A549 (cell line): Measurements from ENCODE around the gene CISTR. TPM values are rescaled to one million over a fixed set of nuclear protein-coding genes. Genes with fewer than 3 reads are reported as not detected.

Experiments used
- ATAC-seq, 2 experiments: fragments of 200-7000 bp in 1 of 2; fragments of >200 bp in 1 of 2; cut with Nextera tagmentation in 1 of 2; cut with Tn5 transposase in 1 of 2; 3 replicates each; pipeline versions ENCODE4 v1.8.0 to v1.9.1; 2018 to 2020; ENCODE audit warnings: mild to moderate bottlenecking in 1 of 2, moderate library complexity in 1 of 2
- CTCF ChIA-PET: fragments of 300-600 bp; sonication (Branson Sonifier 250); formaldehyde crosslinking; extraction: SDS; loops from one replicate; lab custom pipeline; 2021; ENCODE audit warnings: antibody characterized with exemption, inconsistent platforms; lab: Yijun Ruan, JAX
- POLR2A ChIA-PET: fragments of 350-600 bp; formaldehyde crosslinking; extraction: SDS; loops from one replicate; lab custom pipeline; 2021; ENCODE audit warnings: antibody characterized with exemption, inconsistent platforms; lab: Yijun Ruan, JAX
- DNase-seq, 2 experiments: peaks; one replicate each; pipeline versions ENCODE4 v3.0.0 to v3.0.0-alpha.2; 2011 to 2016; ENCODE audit warnings: low read depth in 1 of 2, low spot score in 1 of 2
- FAIRE-seq: peaks from 2 replicates; lab custom pipeline; 2011; peaks lifted over from hg19 to GRCh38; lab: Jason Lieb, UNC
- H3K27ac ChIP-seq, 2 experiments: fragments of >200 bp; sonication (Bioruptor Twin); formaldehyde crosslinking; 3 replicates each; pipeline ENCODE4 v1.5.1; 2016 to 2017
- H3K4me1 ChIP-seq: fragments of >200 bp; sonication (Bioruptor Twin); formaldehyde crosslinking; 3 replicates; pipeline ENCODE4 v1.6.1; 2016
- H3K4me2 ChIP-seq: fragments of >200 bp; sonication (Bioruptor Twin); formaldehyde crosslinking; 3 replicates; pipeline ENCODE4 v1.6.1; 2016
- H3K4me3 ChIP-seq: fragments of >200 bp; sonication (Bioruptor Twin); formaldehyde crosslinking; 3 replicates; pipeline ENCODE4 v1.5.1; 2016
- H3K9me3 ChIP-seq: fragments of >200 bp; sonication (Bioruptor Twin); formaldehyde crosslinking; 3 replicates; pipeline ENCODE4 v1.6.1; 2016
- BHLHE40 ChIP-seq: IDR thresholded peaks from 2 replicates; pipeline ENCODE4 v1.6.1; 2012; ENCODE audit warnings: low read depth, low read length, inconsistent platforms
- CBX2 ChIP-seq: fragments of 200-600 bp; sonication (generic); IDR thresholded peaks from 2 replicates; pipeline ENCODE4 v1.6.1; 2016; ENCODE audit warnings: low read depth, mild to moderate bottlenecking, borderline replicate concordance
- CEBPB ChIP-seq, 2 experiments: fragments of >200 bp in 1 of 2; sonication (Bioruptor Twin) in 1 of 2; formaldehyde crosslinking in 1 of 2; IDR thresholded peaks; 2 replicates each; pipeline ENCODE4 v1.6.1; 2012 to 2016
- ELK1 ChIP-seq: fragments of 150-350 bp; IDR thresholded peaks from 2 replicates; pipeline ENCODE4 v1.6.1; 2014; ENCODE audit warnings: low read depth, mild to moderate bottlenecking, low read length
- FOXS1 ChIP-seq: fragments of 250-450 bp; sonication (Bioruptor Pico); IDR thresholded peaks from 2 replicates; pipeline ENCODE4 v1.5.0; 2020; ENCODE audit warnings: mild to moderate bottlenecking, moderate library complexity
- HES2 ChIP-seq: fragments of >200 bp; sonication (Bioruptor Twin); formaldehyde crosslinking; IDR thresholded peaks from 2 replicates; pipeline ENCODE4 v1.6.1; 2016
- HEYL ChIP-seq: fragments of 250-450 bp; sonication (Bioruptor Pico); IDR thresholded peaks from 2 replicates; pipeline ENCODE4 v1.8.0; 2021; ENCODE audit warnings: mild to moderate bottlenecking, moderate library complexity
- HOXB13 ChIP-seq: fragments of 250-450 bp; sonication (Bioruptor Pico); IDR thresholded peaks from 2 replicates; pipeline ENCODE4 v1.5.0; 2020; ENCODE audit warnings: low read depth, mild to moderate bottlenecking, moderate library complexity
- HOXB5 ChIP-seq: fragments of 250-450 bp; sonication (Bioruptor Pico); IDR thresholded peaks from 2 replicates; pipeline ENCODE4 v1.5.0; 2020; ENCODE audit warnings: mild to moderate bottlenecking, moderate library complexity
- JUN ChIP-seq, 2 experiments: fragments of >200 bp; sonication (Bioruptor Twin); formaldehyde crosslinking; IDR thresholded peaks; 2 replicates in 1 of 2; 3 replicates in 1 of 2; pipeline ENCODE4 v1.6.1; 2016 to 2017
- KDM5A ChIP-seq: fragments of 200-600 bp; sonication (generic); IDR thresholded peaks from 2 replicates; pipeline ENCODE4 v1.6.1; 2016; ENCODE audit warnings: antibody characterized with exemption, mild to moderate bottlenecking
- MAX ChIP-seq: IDR thresholded peaks from 2 replicates; pipeline ENCODE4 v1.6.1; 2012
- NFE2L2 ChIP-seq: fragments of 150-350 bp; conservative IDR thresholded peaks from 2 replicates; pipeline ENCODE4 v1.6.1; 2014; ENCODE audit warnings: low read length
- RAD21 ChIP-seq, 2 experiments: fragments of >200 bp in 1 of 2; sonication (Bioruptor Twin) in 1 of 2; formaldehyde crosslinking in 1 of 2; IDR thresholded peaks in 1 of 2; conservative IDR thresholded peaks in 1 of 2; 2 replicates in 1 of 2; 3 replicates in 1 of 2; pipeline ENCODE4 v1.6.1; 2012 to 2018; ENCODE audit warnings: inconsistent platforms in 1 of 2
- RCOR1 ChIP-seq: fragments of 150-350 bp; IDR thresholded peaks from 2 replicates; pipeline ENCODE4 v1.6.1; 2014; ENCODE audit warnings: antibody characterized with exemption, low read length, low read depth
- SMC3 ChIP-seq: fragments of >200 bp; sonication (Bioruptor Twin); formaldehyde crosslinking; IDR thresholded peaks from 3 replicates; pipeline ENCODE4 v1.6.1; 2018; ENCODE audit warnings: inconsistent platforms
- TFCP2L1 ChIP-seq: fragments of 250-450 bp; sonication (Bioruptor Pico); IDR thresholded peaks from 2 replicates; pipeline ENCODE4 v1.5.0; 2021; ENCODE audit warnings: mild to moderate bottlenecking
- ZFP36 ChIP-seq: fragments of 450-650 bp; IDR thresholded peaks from 2 replicates; pipeline ENCODE4 v1.6.1; 2014; ENCODE audit warnings: borderline replicate concordance; ENCODE audit not compliant: partially characterized antibody
- WGBS: methylation state at CpG from one replicate; pipeline ENCODE4 v1.1.6; 2017; ENCODE audit errors: missing lambda C conversion rate; 5-methylcytosine and 5-hydroxymethylcytosine counted together
- polyA plus RNA-seq, 4 experiments: library from polyadenylated mRNA; depleted of rRNA in 3 of 4; stranded (reverse); fragments of >200 nt; fragmentation: RNase III in 1 of 4; extraction: RNeasy Plus Mini Kit Qiagen cat#74134 plus additional on column Dnase treatment in 1 of 4; gene quantifications; 2 replicates in 3 of 4; 3 replicates in 1 of 4; pipeline ENCODE4 v1.2.3, GENCODE V29; 2011 to 2017
- TF ChIP-seq, protein P1 (sequence below): fragments of 250-450 bp; sonication (Bioruptor Pico); IDR thresholded peaks from 2 replicates; pipeline ENCODE4 v1.5.0; 2021; ENCODE audit warnings: mild to moderate bottlenecking, moderate library complexity, borderline replicate concordance
- TF ChIP-seq, protein P2 (sequence below): fragments of >200 bp; sonication (Bioruptor Twin); formaldehyde crosslinking; IDR thresholded peaks from 3 replicates; pipeline ENCODE4 v1.5.1; 2016
- TF ChIP-seq, protein P3 (sequence below): fragments of >200 bp; sonication (Bioruptor Twin); formaldehyde crosslinking; IDR thresholded peaks from 3 replicates; pipeline ENCODE4 v1.6.1; 2016
- TF ChIP-seq, protein P4 (sequence below): fragments of 200-600 bp; sonication (generic); IDR thresholded peaks from 2 replicates; pipeline ENCODE4 v1.6.1; 2016; ENCODE audit warnings: antibody characterized with exemption, mild to moderate bottlenecking, moderate library complexity

Gene CISTR
- polyA plus RNA-seq, 2 of the 4 experiments (the other 2 are of a cell fraction): not detected

DNA sequence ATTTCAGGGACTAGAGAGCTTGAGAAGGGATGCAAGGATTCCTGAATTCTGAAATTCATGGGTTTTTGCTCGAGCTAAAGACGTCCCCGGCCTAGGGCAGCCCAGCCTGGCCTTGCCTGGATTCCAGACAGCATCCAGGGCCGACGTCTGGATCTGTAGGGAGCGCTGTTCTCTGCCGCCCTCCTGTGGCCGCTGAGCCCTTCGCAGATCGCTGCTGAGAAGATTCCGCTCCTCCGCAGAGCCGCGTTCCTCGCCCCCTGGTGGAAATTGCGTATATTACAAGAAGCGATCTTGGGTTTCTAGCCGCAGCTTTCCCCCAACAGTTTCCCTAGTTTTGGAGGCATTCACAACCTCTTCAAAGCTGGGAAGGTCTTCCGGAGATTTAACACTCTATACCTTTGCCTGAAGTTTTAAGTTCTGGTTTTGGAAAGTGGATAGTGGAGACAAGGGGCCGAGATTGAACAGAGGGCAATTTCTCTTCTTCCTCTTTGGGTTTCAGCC is 5.1 kb downstream of the CISTR start:
- H3K4me3 ChIP-seq: no peak overlapping the region
- H3K4me1 ChIP-seq: no peaks in the 10 kb centered on the region
- peak; percentile 92 to 95 for ATAC-seq
- peak; percentile 88 to 91 for DNase-seq
- CTCF ChIA-PET: interaction anchor here (0.6 to 24.8 kb wide), 83 partner anchors 9 to 652 kb away, joined by 3 to 833 read pairs (median 4); partner anchors contain the start of genes ATP5MC2, CALCOCO1, CISTR and HOXC10
- no peak for FAIRE-seq
- TF ChIP-seq CEBPB (IDR thresholded peaks at IDR 0.05) (peak in 1 of 2 experiments; percentile 22; a peak in 1 of 4 replicates), RAD21 (conservative IDR thresholded peaks at IDR 0.05 in 1 of 2, IDR thresholded peaks at IDR 0.05 in 1 of 2) (peak; percentile 87 to 90), HOXB13 (CRISPR knock-in tag) (no peak), ZFP36 (no peak), SMC3 (peak; percentile 98), HEYL (no peak), MAX (peak; percentile 41; the same call in 1 of the 2 replicates), NFE2L2 (0 out of 2 replicates have a peak, but pooled peaks have one; percentile 3), CBX2 (no peak), ELK1 (no peak)
- TF ChIP-seq, protein P1, sequence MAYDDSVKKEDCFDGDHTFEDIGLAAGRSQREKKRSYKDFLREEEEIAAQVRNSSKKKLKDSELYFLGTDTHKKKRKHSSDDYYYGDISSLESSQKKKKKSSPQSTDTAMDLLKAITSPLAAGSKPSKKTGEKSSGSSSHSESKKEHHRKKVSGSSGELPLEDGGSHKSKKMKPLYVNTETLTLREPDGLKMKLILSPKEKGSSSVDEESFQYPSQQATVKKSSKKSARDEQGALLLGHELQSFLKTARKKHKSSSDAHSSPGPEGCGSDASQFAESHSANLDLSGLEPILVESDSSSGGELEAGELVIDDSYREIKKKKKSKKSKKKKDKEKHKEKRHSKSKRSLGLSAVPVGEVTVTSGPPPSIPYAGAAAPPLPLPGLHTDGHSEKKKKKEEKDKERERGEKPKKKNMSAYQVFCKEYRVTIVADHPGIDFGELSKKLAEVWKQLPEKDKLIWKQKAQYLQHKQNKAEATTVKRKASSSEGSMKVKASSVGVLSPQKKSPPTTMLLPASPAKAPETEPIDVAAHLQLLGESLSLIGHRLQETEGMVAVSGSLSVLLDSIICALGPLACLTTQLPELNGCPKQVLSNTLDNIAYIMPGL (CRISPR knock-in tag): no peak
- TF ChIP-seq, protein P2, sequence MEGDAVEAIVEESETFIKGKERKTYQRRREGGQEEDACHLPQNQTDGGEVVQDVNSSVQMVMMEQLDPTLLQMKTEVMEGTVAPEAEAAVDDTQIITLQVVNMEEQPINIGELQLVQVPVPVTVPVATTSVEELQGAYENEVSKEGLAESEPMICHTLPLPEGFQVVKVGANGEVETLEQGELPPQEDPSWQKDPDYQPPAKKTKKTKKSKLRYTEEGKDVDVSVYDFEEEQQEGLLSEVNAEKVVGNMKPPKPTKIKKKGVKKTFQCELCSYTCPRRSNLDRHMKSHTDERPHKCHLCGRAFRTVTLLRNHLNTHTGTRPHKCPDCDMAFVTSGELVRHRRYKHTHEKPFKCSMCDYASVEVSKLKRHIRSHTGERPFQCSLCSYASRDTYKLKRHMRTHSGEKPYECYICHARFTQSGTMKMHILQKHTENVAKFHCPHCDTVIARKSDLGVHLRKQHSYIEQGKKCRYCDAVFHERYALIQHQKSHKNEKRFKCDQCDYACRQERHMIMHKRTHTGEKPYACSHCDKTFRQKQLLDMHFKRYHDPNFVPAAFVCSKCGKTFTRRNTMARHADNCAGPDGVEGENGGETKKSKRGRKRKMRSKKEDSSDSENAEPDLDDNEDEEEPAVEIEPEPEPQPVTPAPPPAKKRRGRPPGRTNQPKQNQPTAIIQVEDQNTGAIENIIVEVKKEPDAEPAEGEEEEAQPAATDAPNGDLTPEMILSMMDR: peak; percentile 100
- peak overlapping the region; percentile 11; the same call in 1 of the 3 replicates for H3K4me2 ChIP-seq
- under 1% methylated on average over 19 of the region's 20 CpGs for WGBS
- no peaks in the 10 kb centered on the region for H3K9me3 ChIP-seq
- H3K27ac ChIP-seq: peak overlapping the region in 1 of 2 experiments; percentile 49; a peak in 1 of 6 replicates
- POLR2A ChIA-PET: no interaction called here

- H3K4me2 ChIP-seq: no peak overlapping the region
- H3K27ac ChIP-seq: no peak overlapping the region
- no peak for DNase-seq
- H3K9me3 ChIP-seq: no peaks in the 10 kb centered on the region
- H3K4me3 ChIP-seq: no peak overlapping the region
- TF ChIP-seq FOXS1 (CRISPR knock-in tag) (no peak), NFE2L2 (no peak), HES2 (no peak)
- WGBS: 48% methylated on average over 6 of the region's 6 CpGs
- no peaks in the 10 kb centered on the region for H3K4me1 ChIP-seq
- no peak for ATAC-seq
- CTCF ChIA-PET: interaction anchor here (0.8 to 24.8 kb wide), 19 partner anchors 11 to 448 kb away, joined by 3 to 833 read pairs (median 7); partner anchors contain the start of genes CALCOCO1, CISTR, HOXC10 and HOXC13
- POLR2A ChIA-PET: no interaction called here
- FAIRE-seq: no peak
These were observed 7.0 kb downstream of the CISTR start for GRCh38 chr12:53744751-53745150.

- POLR2A ChIA-PET: no interaction called here
- DNase-seq (no peak), FAIRE-seq (no peak), ATAC-seq (no peak)
- TF ChIP-seq NFE2L2: no peak
- TF ChIP-seq TFCP2L1 (CRISPR knock-in tag): no peak
- TF ChIP-seq HOXB13 (CRISPR knock-in tag): no peak
- TF ChIP-seq CBX2: no peak
- no peak for TF ChIP-seq RCOR1
- no peak for TF ChIP-seq JUN (IDR thresholded peaks at IDR 0.05)
- TF ChIP-seq HOXB5 (CRISPR knock-in tag): no peak
- TF ChIP-seq, protein P3, sequence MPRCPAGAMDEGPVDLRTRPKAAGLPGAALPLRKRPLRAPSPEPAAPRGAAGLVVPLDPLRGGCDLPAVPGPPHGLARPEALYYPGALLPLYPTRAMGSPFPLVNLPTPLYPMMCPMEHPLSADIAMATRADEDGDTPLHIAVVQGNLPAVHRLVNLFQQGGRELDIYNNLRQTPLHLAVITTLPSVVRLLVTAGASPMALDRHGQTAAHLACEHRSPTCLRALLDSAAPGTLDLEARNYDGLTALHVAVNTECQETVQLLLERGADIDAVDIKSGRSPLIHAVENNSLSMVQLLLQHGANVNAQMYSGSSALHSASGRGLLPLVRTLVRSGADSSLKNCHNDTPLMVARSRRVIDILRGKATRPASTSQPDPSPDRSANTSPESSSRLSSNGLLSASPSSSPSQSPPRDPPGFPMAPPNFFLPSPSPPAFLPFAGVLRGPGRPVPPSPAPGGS: no peak
- TF ChIP-seq, protein P4, sequence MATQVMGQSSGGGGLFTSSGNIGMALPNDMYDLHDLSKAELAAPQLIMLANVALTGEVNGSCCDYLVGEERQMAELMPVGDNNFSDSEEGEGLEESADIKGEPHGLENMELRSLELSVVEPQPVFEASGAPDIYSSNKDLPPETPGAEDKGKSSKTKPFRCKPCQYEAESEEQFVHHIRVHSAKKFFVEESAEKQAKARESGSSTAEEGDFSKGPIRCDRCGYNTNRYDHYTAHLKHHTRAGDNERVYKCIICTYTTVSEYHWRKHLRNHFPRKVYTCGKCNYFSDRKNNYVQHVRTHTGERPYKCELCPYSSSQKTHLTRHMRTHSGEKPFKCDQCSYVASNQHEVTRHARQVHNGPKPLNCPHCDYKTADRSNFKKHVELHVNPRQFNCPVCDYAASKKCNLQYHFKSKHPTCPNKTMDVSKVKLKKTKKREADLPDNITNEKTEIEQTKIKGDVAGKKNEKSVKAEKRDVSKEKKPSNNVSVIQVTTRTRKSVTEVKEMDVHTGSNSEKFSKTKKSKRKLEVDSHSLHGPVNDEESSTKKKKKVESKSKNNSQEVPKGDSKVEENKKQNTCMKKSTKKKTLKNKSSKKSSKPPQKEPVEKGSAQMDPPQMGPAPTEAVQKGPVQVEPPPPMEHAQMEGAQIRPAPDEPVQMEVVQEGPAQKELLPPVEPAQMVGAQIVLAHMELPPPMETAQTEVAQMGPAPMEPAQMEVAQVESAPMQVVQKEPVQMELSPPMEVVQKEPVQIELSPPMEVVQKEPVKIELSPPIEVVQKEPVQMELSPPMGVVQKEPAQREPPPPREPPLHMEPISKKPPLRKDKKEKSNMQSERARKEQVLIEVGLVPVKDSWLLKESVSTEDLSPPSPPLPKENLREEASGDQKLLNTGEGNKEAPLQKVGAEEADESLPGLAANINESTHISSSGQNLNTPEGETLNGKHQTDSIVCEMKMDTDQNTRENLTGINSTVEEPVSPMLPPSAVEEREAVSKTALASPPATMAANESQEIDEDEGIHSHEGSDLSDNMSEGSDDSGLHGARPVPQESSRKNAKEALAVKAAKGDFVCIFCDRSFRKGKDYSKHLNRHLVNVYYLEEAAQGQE: no peak
- TF ChIP-seq KDM5A: no peak
- no peak for TF ChIP-seq BHLHE40
- Histone ChIP-seq H3K4me2 (no peak overlapping the region), H3K4me1 (no peaks in the 10 kb centered on the region), H3K27ac (no peak overlapping the region), H3K9me3 (no peaks in the 10 kb centered on the region), H3K4me3 (no peak overlapping the region)
- CTCF ChIA-PET: interaction anchor here (0.7 to 24.8 kb wide), 36 partner anchors 12 to 464 kb away, joined by 3 to 833 read pairs (median 4); partner anchors contain the start of genes ATP5MC2, CALCOCO1, CISTR and HOXC10
- WGBS: 94% methylated on average over 1 of the region's 1 CpG
These were observed 7.7 kb downstream of the CISTR start for GRCh38 chr12:53744130-53744441.
